Astrocyte (in vitro differentiated cells and primary cell): ENCODE results near the gene CLIP2. TPM values are rescaled to one million over a fixed set of nuclear protein-coding genes. Genes with fewer than 3 reads are reported as not detected.

Source experiments
- DNase-seq: peaks from one replicate; pipeline ENCODE4 v3.0.0-alpha.2; 2010; ENCODE audit warnings: low read depth
- FAIRE-seq: peaks from 2 replicates; lab custom pipeline; 2011; peaks lifted over from hg19 to GRCh38; lab: Jason Lieb, UNC
- H2AFZ ChIP-seq: 2 replicates; pipeline ENCODE4 v1.6.0; 2012; ENCODE audit warnings: low read depth, low read length, inconsistent platforms
- H3K27ac ChIP-seq: 2 replicates; pipeline ENCODE4 v1.5.1; 2011; ENCODE audit warnings: low read depth, low read length, inconsistent platforms
- H3K27me3 ChIP-seq: 2 replicates; pipeline ENCODE4 v1.6.0; 2011; ENCODE audit warnings: low read length, inconsistent platforms; ENCODE audit not compliant: insufficient read depth
- H3K36me3 ChIP-seq: 2 replicates; pipeline ENCODE4 v1.5.1; 2011; ENCODE audit warnings: low read length, inconsistent platforms; ENCODE audit not compliant: insufficient read depth
- H3K4me1 ChIP-seq: 2 replicates; pipeline ENCODE4 v1.5.1; 2011; ENCODE audit warnings: low read length, inconsistent platforms; ENCODE audit not compliant: insufficient read depth
- H3K4me2 ChIP-seq: 2 replicates; pipeline ENCODE4 v1.6.0; 2012; ENCODE audit warnings: low read length, inconsistent platforms
- H3K4me3 ChIP-seq: 2 replicates; pipeline ENCODE4 v1.5.1; 2011; ENCODE audit warnings: low read depth, mild to moderate bottlenecking, low read length, inconsistent platforms; ENCODE audit not compliant: insufficient read depth
- H3K79me2 ChIP-seq: 2 replicates; pipeline ENCODE4 v1.6.0; 2012; ENCODE audit warnings: mild to moderate bottlenecking, low read length, inconsistent platforms; ENCODE audit not compliant: insufficient read depth
- H3K9ac ChIP-seq: 2 replicates; pipeline ENCODE4 v1.6.0; 2012; ENCODE audit warnings: mild to moderate bottlenecking, low read length, inconsistent platforms
- H3K9me3 ChIP-seq: 2 replicates; pipeline ENCODE4 v1.5.1; 2012; ENCODE audit warnings: low read depth, mild to moderate bottlenecking, low read length, inconsistent platforms; ENCODE audit not compliant: insufficient read depth
- H4K20me1 ChIP-seq: 2 replicates; pipeline ENCODE4 v1.6.0; 2012; ENCODE audit warnings: low read length, inconsistent platforms; ENCODE audit not compliant: insufficient read depth
- H3K27ac Mint-ChIP-seq: one replicate; pipeline ENCODE4 v1.8.0; 2021; ENCODE audit warnings: mild to moderate bottlenecking, mixed read lengths; ENCODE audit not compliant: unreplicated experiment
- H3K27me3 Mint-ChIP-seq: one replicate; pipeline ENCODE4 v1.8.0; 2021; ENCODE audit warnings: low read depth, mixed read lengths; ENCODE audit not compliant: unreplicated experiment
- H3K36me3 Mint-ChIP-seq: one replicate; pipeline ENCODE4 v1.8.0; 2021; ENCODE audit warnings: low read depth, mixed read lengths; ENCODE audit not compliant: unreplicated experiment
- H3K4me1 Mint-ChIP-seq: one replicate; pipeline ENCODE4 v1.8.0; 2021; ENCODE audit warnings: low read depth, mixed read lengths; ENCODE audit not compliant: unreplicated experiment
- H3K4me3 Mint-ChIP-seq: one replicate; pipeline ENCODE4 v1.8.0; 2021; ENCODE audit warnings: mild to moderate bottlenecking, moderate library complexity, mixed read lengths; ENCODE audit not compliant: unreplicated experiment
- H3K9me3 Mint-ChIP-seq: one replicate; pipeline ENCODE4 v1.8.0; 2021; ENCODE audit warnings: mild to moderate bottlenecking, mixed read lengths; ENCODE audit not compliant: unreplicated experiment
- CTCF ChIP-seq: IDR thresholded peaks from 2 replicates; pipeline ENCODE4 v1.5.1; 2011; ENCODE audit warnings: low read depth, mild to moderate bottlenecking, inconsistent platforms, low read length, moderate library complexity; ENCODE audit not compliant: insufficient read depth
- EZH2 ChIP-seq: IDR thresholded peaks from 2 replicates; pipeline ENCODE4 v1.6.1; 2012; ENCODE audit warnings: mild to moderate bottlenecking, low read length, inconsistent platforms; ENCODE audit not compliant: insufficient read depth
- total RNA-seq: library from RNA; stranded (reverse); gene quantifications from 2 replicates; pipeline ENCODE4 v1.2.1, GENCODE V29; 2021

CLIP2 gene
- total RNA-seq, 1 donor from 2014 or later: 31.4 TPM

GRCh38 chr7:74453322-74454011 lies 164.3 kb downstream of the CLIP2 start, which contains the start of gene GTF2IRD1:
GTF2IRD1 (plus strand) TSS chr7:74453906; CDS start chr7:74508081, 54,175 bp downstream.
- Histone ChIP-seq H2AFZ (peak within 1 kb of the TSS; percentile 69), H3K79me2 (peaks cover 47% of the 10 kb centered on the region), H3K36me3 (no peaks in the 10 kb centered on the region), H3K4me2 (peak within 1 kb of the TSS; percentile 93), H3K9me3 (no peaks in the 10 kb centered on the region), H3K27ac (peak within 1 kb of the TSS; percentile 74), H3K27me3 (no peaks in the 10 kb centered on the region), H4K20me1 (peaks cover 25% of the 10 kb centered on the region), H3K4me1 (peaks cover 10% of the 10 kb centered on the region), H3K4me3 (peak within 1 kb of the TSS; percentile 69), H3K9ac (peak within 1 kb of the TSS; percentile 84)
- FAIRE-seq: no peak
- Mint-ChIP-seq H3K27me3 (peaks cover 5% of the 10 kb centered on the region), H3K27ac (no peak within 1 kb of the TSS), H3K9me3 (no peaks in the 10 kb centered on the region), H3K36me3 (peaks cover 5% of the 10 kb centered on the region), H3K4me3 (peak within 1 kb of the TSS; percentile 81), H3K4me1 (no peaks in the 10 kb centered on the region)
- no peak for TF ChIP-seq CTCF
- TF ChIP-seq EZH2: no peak
- peak; percentile 57 for DNase-seq

- Mint-ChIP-seq H3K27me3 (peaks cover under 1% of the 10 kb centered on the region), H3K4me1 (no peaks in the 10 kb centered on the region), H3K4me3 (peak overlapping the region; percentile 81), H3K9me3 (no peaks in the 10 kb centered on the region), H3K27ac (no peak overlapping the region), H3K36me3 (peaks cover 5% of the 10 kb centered on the region)
- Histone ChIP-seq H3K36me3 (no peaks in the 10 kb centered on the region), H3K4me1 (peaks cover 10% of the 10 kb centered on the region), H3K4me3 (peak overlapping the region; percentile 69), H3K9me3 (no peaks in the 10 kb centered on the region), H3K79me2 (peaks cover 54% of the 10 kb centered on the region), H4K20me1 (peaks cover 31% of the 10 kb centered on the region), H3K9ac (peak overlapping the region; percentile 84), H2AFZ (peak overlapping the region; percentile 47), H3K27me3 (no peaks in the 10 kb centered on the region), H3K4me2 (peak overlapping the region; percentile 93), H3K27ac (peak overlapping the region; percentile 42)
- DNase-seq: no peak
- FAIRE-seq: no peak
- TF ChIP-seq EZH2 (no peak), CTCF (no peak)
Measured at GRCh38 chr7:74454021-74454924, 165.1 kb downstream of the CLIP2 start.
